ENCODE results near the gene SMG1.

SMG1 gene

DNA sequence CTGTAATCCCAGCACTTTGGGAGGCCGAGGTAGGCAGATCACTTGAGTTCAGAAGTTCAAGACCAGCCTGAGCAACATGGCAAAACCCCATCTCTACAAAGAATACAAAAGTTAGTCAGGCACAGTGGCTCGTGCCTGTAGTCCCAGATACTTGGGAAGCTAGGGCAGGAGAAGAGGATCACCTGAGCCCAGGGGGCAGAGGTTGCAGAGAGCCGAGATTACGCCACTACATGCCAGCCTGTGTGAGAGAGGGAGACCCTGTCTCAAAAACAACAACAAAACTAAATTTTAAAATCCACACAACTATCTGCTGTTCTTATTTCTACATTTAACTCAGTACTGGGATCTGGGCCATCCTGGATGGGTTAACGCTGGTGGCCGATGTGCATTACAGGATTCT, 83.6 kb downstream of the SMG1 start:
- Histone ChIP-seq H3K4me1 (ENCODE audit: control insufficient read depth, insufficient read depth, low read length) (peaks cover 9% of the 10 kb centered on the region; the same call in 1 of the 2 replicates), H3K9me3 (ENCODE audit: control insufficient read depth, insufficient read depth, low read depth, low read length) (no peaks in the 10 kb centered on the region), H3K4me3 (ENCODE audit: low read depth, low read length) (no peak overlapping the region), H3K36me3 (ENCODE audit: control insufficient read depth, insufficient read depth, low read length) (peaks cover 98% of the 10 kb centered on the region), H3K27ac (ENCODE audit: low read depth, low read length) (no peak overlapping the region), H3K9ac (ENCODE audit: low read length) (no peak overlapping the region), H3K27me3 (ENCODE audit: control insufficient read depth, insufficient read depth, low read length) (no peaks in the 10 kb centered on the region)

GRCh38 chr16:18841833-18842525, 84.2 kb downstream of the SMG1 start:
- no peaks in the 10 kb centered on the region for H3K27me3 ChIP-seq (ENCODE audit: control insufficient read depth, insufficient read depth, low read length)
- peaks cover 6% of the 10 kb centered on the region; the same call in 1 of the 2 replicates for H3K4me1 ChIP-seq (ENCODE audit: control insufficient read depth, insufficient read depth, low read length)
- H3K9me3 ChIP-seq (ENCODE audit: control insufficient read depth, insufficient read depth, low read depth, low read length) = no peaks in the 10 kb centered on the region
- H3K4me3 ChIP-seq (ENCODE audit: low read depth, low read length) = no peak overlapping the region
- H3K9ac ChIP-seq (ENCODE audit: low read length) = no peak overlapping the region
- H3K27ac ChIP-seq (ENCODE audit: low read depth, low read length) = no peak overlapping the region
- peaks cover 98% of the 10 kb centered on the region for H3K36me3 ChIP-seq (ENCODE audit: control insufficient read depth, insufficient read depth, low read length)

DNA sequence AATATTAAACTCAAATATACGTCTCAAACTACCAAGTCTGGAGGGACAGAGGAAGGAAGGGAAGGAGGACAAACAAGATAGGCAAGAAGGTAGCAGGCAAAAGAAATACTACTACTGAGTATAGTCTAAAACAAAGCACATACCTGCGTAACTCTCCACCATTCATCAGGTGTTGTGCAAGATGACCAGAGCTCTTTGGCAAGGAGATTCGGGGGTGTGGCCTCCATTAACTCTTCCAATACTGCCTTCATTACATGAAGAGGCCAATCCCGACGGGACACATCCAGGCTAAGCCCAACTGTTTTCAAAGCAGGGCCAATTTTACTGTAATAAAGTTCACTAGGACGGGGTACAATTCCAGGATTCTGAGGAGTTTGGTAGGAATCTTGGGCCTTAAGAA, 86.7 kb downstream of the SMG1 start:
- H3K9ac ChIP-seq (ENCODE audit: low read length) = no peak overlapping the region
- H3K27ac ChIP-seq (ENCODE audit: low read depth, low read length) = no peak overlapping the region
- no peaks in the 10 kb centered on the region for H3K27me3 ChIP-seq (ENCODE audit: control insufficient read depth, insufficient read depth, low read length)
- no peak overlapping the region for H3K4me3 ChIP-seq (ENCODE audit: low read depth, low read length)
- H3K9me3 ChIP-seq (ENCODE audit: control insufficient read depth, insufficient read depth, low read depth, low read length) = no peaks in the 10 kb centered on the region
- H3K4me1 ChIP-seq (ENCODE audit: control insufficient read depth, insufficient read depth, low read length) = no peaks in the 10 kb centered on the region
- H3K36me3 ChIP-seq (ENCODE audit: control insufficient read depth, insufficient read depth, low read length) = peaks cover 98% of the 10 kb centered on the region

DNA sequence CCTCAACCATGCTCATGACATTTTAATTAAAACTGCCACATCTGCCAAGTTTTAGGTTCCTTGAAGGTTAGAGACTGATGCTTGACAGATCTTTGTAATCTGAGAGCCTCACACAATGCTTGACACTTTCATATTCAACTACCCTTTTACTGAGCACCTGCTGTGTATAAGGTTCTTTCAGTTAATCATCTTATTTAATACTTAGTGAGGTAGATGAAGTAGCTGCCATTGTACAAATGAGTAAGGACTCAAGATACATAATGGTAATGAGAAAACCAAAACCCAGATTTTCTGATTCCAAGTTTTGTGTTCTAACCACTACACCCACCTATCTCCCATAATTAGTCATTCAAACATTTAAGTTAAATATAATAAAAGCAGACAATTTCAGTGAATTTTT, 89.5 kb downstream of the SMG1 start:
- no peaks in the 10 kb centered on the region for H3K27me3 ChIP-seq (ENCODE audit: control insufficient read depth, insufficient read depth, low read length)
- H3K27ac ChIP-seq (ENCODE audit: low read depth, low read length) = no peak overlapping the region
- no peak overlapping the region for H3K4me3 ChIP-seq (ENCODE audit: low read depth, low read length)
- H3K9ac ChIP-seq (ENCODE audit: low read length) = no peak overlapping the region
- H3K9me3 ChIP-seq (ENCODE audit: control insufficient read depth, insufficient read depth, low read depth, low read length) = no peaks in the 10 kb centered on the region
- H3K36me3 ChIP-seq (ENCODE audit: control insufficient read depth, insufficient read depth, low read length) = peaks cover 99% of the 10 kb centered on the region
- H3K4me1 ChIP-seq (ENCODE audit: control insufficient read depth, insufficient read depth, low read length) = no peaks in the 10 kb centered on the region

- Histone ChIP-seq H3K27ac (ENCODE audit: low read depth, low read length) (no peak overlapping the region), H3K27me3 (ENCODE audit: control insufficient read depth, insufficient read depth, low read length) (no peaks in the 10 kb centered on the region), H3K4me3 (ENCODE audit: low read depth, low read length) (no peak overlapping the region), H3K4me1 (ENCODE audit: control insufficient read depth, insufficient read depth, low read length) (no peaks in the 10 kb centered on the region), H3K9me3 (ENCODE audit: control insufficient read depth, insufficient read depth, low read depth, low read length) (no peaks in the 10 kb centered on the region), H3K9ac (ENCODE audit: low read length) (no peak overlapping the region), H3K36me3 (ENCODE audit: control insufficient read depth, insufficient read depth, low read length) (peaks cover 98% of the 10 kb centered on the region)
Observed at GRCh38 chr16:18834864-18835263, 91.3 kb downstream of the SMG1 start.

- Histone ChIP-seq H3K4me1 (ENCODE audit: control insufficient read depth, insufficient read depth, low read length) (no peaks in the 10 kb centered on the region), H3K4me3 (ENCODE audit: low read depth, low read length) (no peak overlapping the region), H3K9me3 (ENCODE audit: control insufficient read depth, insufficient read depth, low read depth, low read length) (no peaks in the 10 kb centered on the region), H3K27me3 (ENCODE audit: control insufficient read depth, insufficient read depth, low read length) (no peaks in the 10 kb centered on the region), H3K9ac (ENCODE audit: low read length) (no peak overlapping the region), H3K36me3 (ENCODE audit: control insufficient read depth, insufficient read depth, low read length) (peaks cover 98% of the 10 kb centered on the region), H3K27ac (ENCODE audit: low read depth, low read length) (no peak overlapping the region)
Observed at GRCh38 chr16:18833707-18834505, 92.3 kb downstream of the SMG1 start.

GRCh38 chr16:18832613-18833012, 93.6 kb downstream of the SMG1 start:
- peaks cover 97% of the 10 kb centered on the region for H3K36me3 ChIP-seq (ENCODE audit: control insufficient read depth, insufficient read depth, low read length)
- H3K27me3 ChIP-seq (ENCODE audit: control insufficient read depth, insufficient read depth, low read length) = no peaks in the 10 kb centered on the region
- H3K27ac ChIP-seq (ENCODE audit: low read depth, low read length) = no peak overlapping the region
- H3K4me3 ChIP-seq (ENCODE audit: low read depth, low read length) = no peak overlapping the region
- H3K9ac ChIP-seq (ENCODE audit: low read length) = no peak overlapping the region
- H3K9me3 ChIP-seq (ENCODE audit: control insufficient read depth, insufficient read depth, low read depth, low read length) = no peaks in the 10 kb centered on the region
- H3K4me1 ChIP-seq (ENCODE audit: control insufficient read depth, insufficient read depth, low read length) = no peaks in the 10 kb centered on the region

GRCh38 chr16:18832006-18832405, 94.2 kb downstream of the SMG1 start:
- H3K4me1 ChIP-seq (ENCODE audit: control insufficient read depth, insufficient read depth, low read length) = no peaks in the 10 kb centered on the region
- no peaks in the 10 kb centered on the region for H3K27me3 ChIP-seq (ENCODE audit: control insufficient read depth, insufficient read depth, low read length)
- no peaks in the 10 kb centered on the region for H3K9me3 ChIP-seq (ENCODE audit: control insufficient read depth, insufficient read depth, low read depth, low read length)
- no peak overlapping the region for H3K4me3 ChIP-seq (ENCODE audit: low read depth, low read length)
- H3K36me3 ChIP-seq (ENCODE audit: control insufficient read depth, insufficient read depth, low read length) = peaks cover 92% of the 10 kb centered on the region
- no peak overlapping the region for H3K27ac ChIP-seq (ENCODE audit: low read depth, low read length)
- no peak overlapping the region for H3K9ac ChIP-seq (ENCODE audit: low read length)

DNA sequence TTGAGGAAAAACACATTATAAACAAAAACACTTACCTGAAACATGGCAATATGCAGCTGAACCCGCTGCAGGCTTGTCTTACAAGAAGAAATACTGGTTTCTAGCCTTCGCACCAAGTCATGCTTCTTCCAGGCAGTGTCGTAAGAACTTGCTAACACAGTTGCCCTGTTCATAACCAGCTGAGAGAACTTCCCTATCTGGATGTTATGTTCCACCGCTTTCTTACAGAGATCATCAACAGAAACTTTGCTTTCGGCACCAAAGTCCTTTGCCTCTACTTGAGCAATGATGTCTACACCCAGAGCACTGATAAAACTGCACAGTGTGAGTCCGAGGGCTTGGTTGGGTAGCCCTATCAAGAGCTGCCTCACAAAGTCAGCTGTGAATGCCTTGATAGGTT, 97.0 kb downstream of the SMG1 start:
- H3K4me3 ChIP-seq (ENCODE audit: low read depth, low read length) = no peak overlapping the region
- no peaks in the 10 kb centered on the region for H3K9me3 ChIP-seq (ENCODE audit: control insufficient read depth, insufficient read depth, low read depth, low read length)
- H3K9ac ChIP-seq (ENCODE audit: low read length) = no peak overlapping the region
- H3K27me3 ChIP-seq (ENCODE audit: control insufficient read depth, insufficient read depth, low read length) = no peaks in the 10 kb centered on the region
- peaks cover 66% of the 10 kb centered on the region for H3K36me3 ChIP-seq (ENCODE audit: control insufficient read depth, insufficient read depth, low read length)
- H3K4me1 ChIP-seq (ENCODE audit: control insufficient read depth, insufficient read depth, low read length) = no peaks in the 10 kb centered on the region
- no peak overlapping the region for H3K27ac ChIP-seq (ENCODE audit: low read depth, low read length)

GRCh38 chr16:18827890-18828289, 98.3 kb downstream of the SMG1 start:
- H3K27ac ChIP-seq (ENCODE audit: low read depth, low read length) = no peak overlapping the region
- H3K4me3 ChIP-seq (ENCODE audit: low read depth, low read length) = no peak overlapping the region
- no peaks in the 10 kb centered on the region for H3K9me3 ChIP-seq (ENCODE audit: control insufficient read depth, insufficient read depth, low read depth, low read length)
- no peaks in the 10 kb centered on the region for H3K4me1 ChIP-seq (ENCODE audit: control insufficient read depth, insufficient read depth, low read length)
- no peaks in the 10 kb centered on the region for H3K27me3 ChIP-seq (ENCODE audit: control insufficient read depth, insufficient read depth, low read length)
- H3K9ac ChIP-seq (ENCODE audit: low read length) = no peak overlapping the region
- peaks cover 53% of the 10 kb centered on the region for H3K36me3 ChIP-seq (ENCODE audit: control insufficient read depth, insufficient read depth, low read length)

DNA sequence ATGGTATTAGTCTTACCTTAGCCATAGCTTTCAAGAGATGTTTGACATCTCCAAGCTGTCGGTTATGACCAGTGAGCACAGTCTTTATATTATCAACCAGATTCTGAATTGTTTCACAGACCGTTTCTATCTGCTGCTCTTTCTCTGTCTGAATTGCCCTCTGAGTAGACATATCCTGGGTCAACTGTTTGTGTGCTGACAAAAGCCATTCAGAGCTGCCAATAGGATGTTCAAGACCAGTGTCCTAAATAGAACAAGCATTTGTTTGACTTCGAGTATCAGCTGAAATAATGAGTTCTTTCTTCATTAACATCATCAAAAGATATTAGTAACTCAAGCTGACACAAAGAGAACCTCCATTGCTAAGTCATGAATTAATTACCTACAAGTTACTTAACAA, 109.9 kb downstream of the SMG1 start:
- Histone ChIP-seq H3K4me1 (ENCODE audit: control insufficient read depth, insufficient read depth, low read length) (no peaks in the 10 kb centered on the region), H3K4me3 (ENCODE audit: low read depth, low read length) (no peak overlapping the region), H3K9me3 (ENCODE audit: control insufficient read depth, insufficient read depth, low read depth, low read length) (no peaks in the 10 kb centered on the region), H3K27me3 (ENCODE audit: control insufficient read depth, insufficient read depth, low read length) (no peaks in the 10 kb centered on the region), H3K36me3 (ENCODE audit: control insufficient read depth, insufficient read depth, low read length) (peaks cover 83% of the 10 kb centered on the region), H3K27ac (ENCODE audit: low read depth, low read length) (no peak overlapping the region), H3K9ac (ENCODE audit: low read length) (no peak overlapping the region)

Data from HUES6 (cell line).